Small intestine (tissue), 7 donors: Measurements from ENCODE around the gene PTPRJ. TPM values are rescaled to one million over a fixed set of nuclear protein-coding genes. Genes with fewer than 3 reads are reported as not detected.

Experiments used
- DNase-seq, 2 donors: peaks; one replicate each; pipeline versions ENCODE4 v3.0.0 to v3.0.0-alpha.2; 2013
- FAIRE-seq: peaks from 2 replicates; lab custom pipeline; 2012; peaks lifted over from hg19 to GRCh38; lab: Jason Lieb, UNC
- H3K27ac ChIP-seq, 3 donors: one replicate each; pipeline ENCODE4 v1.5.1; 2013; ENCODE audit warnings: low read length in 2 of 3, mild to moderate bottlenecking in 2 of 3, control low read depth in 1 of 3, inconsistent platforms in 1 of 3, low read depth in 1 of 3, moderate library complexity in 1 of 3
- H3K27me3 ChIP-seq, 3 donors: one replicate each; pipeline ENCODE4 v1.6.1; 2013; ENCODE audit warnings: low read length in 3 of 3, inconsistent platforms in 1 of 3; ENCODE audit not compliant: control insufficient read depth in 3 of 3, insufficient read depth in 3 of 3
- H3K36me3 ChIP-seq, 3 donors: one replicate each; pipeline ENCODE4 v1.6.1; 2013; ENCODE audit warnings: low read length in 3 of 3, inconsistent platforms in 1 of 3, low read depth in 1 of 3, mild to moderate bottlenecking in 1 of 3, moderate library complexity in 1 of 3; ENCODE audit not compliant: control insufficient read depth in 3 of 3, insufficient read depth in 2 of 3
- H3K4me1 ChIP-seq, 3 donors: one replicate each; pipeline ENCODE4 v1.6.1; 2013; ENCODE audit warnings: low read length in 2 of 3, inconsistent platforms in 1 of 3, low read depth in 1 of 3, mild to moderate bottlenecking in 1 of 3, moderate library complexity in 1 of 3; ENCODE audit not compliant: control insufficient read depth in 3 of 3, insufficient read depth in 2 of 3
- H3K4me3 ChIP-seq, 3 donors: one replicate each; pipeline ENCODE4 v1.5.1; 2013; ENCODE audit warnings: low read length in 3 of 3, control low read depth in 1 of 3, inconsistent platforms in 1 of 3, low read depth in 1 of 3, mild to moderate bottlenecking in 1 of 3, moderate library complexity in 1 of 3
- H3K9me3 ChIP-seq, 2 donors: one replicate each; pipeline ENCODE4 v1.6.1; 2013; ENCODE audit warnings: low read depth in 1 of 2, low read length in 1 of 2; ENCODE audit not compliant: control insufficient read depth in 2 of 2, insufficient read depth in 1 of 2
- WGBS, 3 donors: extraction: QIAGEN DNeasy Blood & Tissue Kit; methylation state at CpG; one replicate each; pipeline ENCODE4 v1.1.7; 2013; 5-methylcytosine and 5-hydroxymethylcytosine counted together
- polyA plus RNA-seq, 4 donors: library from polyadenylated mRNA; stranded (reverse) in 3 of 4; unstranded in 1 of 4; fragments of 200-250 nt in 3 of 4; fragments of 120-200 nt in 1 of 4; gene quantifications; one replicate each; pipeline versions ENCODE4 v1.2.1 to v1.2.3, GENCODE V29; 2013
- donor health status: healthy with polysubstance abuse.
- donor health status: control.
- donor health status: control.
- donor health status: Bipolar disorder and iron deficiency.
- donor health status: healthy.

PTPRJ gene
- polyA plus RNA-seq, 4 donors, result 4.9 to 31.4 (median 7.3) TPM

GRCh38 chr11:48077251-48077650 is 96.9 kb downstream of the PTPRJ start:
- H3K27ac ChIP-seq, result no peak overlapping the region
- 89 to 99% (median 92%) methylated on average over 6 of the region's 6 CpGs for WGBS, 3 donors
- H3K4me1 ChIP-seq, result no peaks in the 10 kb centered on the region
- DNase-seq, result no peak
- H3K27me3 ChIP-seq, result no peaks in the 10 kb centered on the region
- H3K36me3 ChIP-seq, result peaks cover 0 to 19% (median 0%) of the 10 kb centered on the region in 3 donors
- no peak overlapping the region for H3K4me3 ChIP-seq
- no peaks in the 10 kb centered on the region for H3K9me3 ChIP-seq
- FAIRE-seq, result no peak

GRCh38 chr11:48078689-48079088 is 98.3 kb downstream of the PTPRJ start:
- no peaks in the 10 kb centered on the region for H3K27me3 ChIP-seq
- H3K9me3 ChIP-seq, result no peaks in the 10 kb centered on the region
- no peak for DNase-seq
- H3K36me3 ChIP-seq, result peaks cover 0 to 16% (median 0%) of the 10 kb centered on the region in 3 donors
- 88 to 100% (median 98%) methylated on average over 1 of the region's 1 CpG for WGBS, 3 donors
- H3K4me1 ChIP-seq, result no peaks in the 10 kb centered on the region
- no peak overlapping the region for H3K27ac ChIP-seq
- H3K4me3 ChIP-seq, result no peak overlapping the region
- no peak for FAIRE-seq

GRCh38 chr11:48079596-48079995 is 99.2 kb downstream of the PTPRJ start:
- 85 to 95% (median 86%) methylated on average over 6 of the region's 6 CpGs for WGBS, 3 donors
- peaks cover 0 to 20% (median 0%) of the 10 kb centered on the region in 3 donors for H3K36me3 ChIP-seq
- H3K27ac ChIP-seq, result no peak overlapping the region
- no peaks in the 10 kb centered on the region for H3K27me3 ChIP-seq
- no peak overlapping the region for H3K4me3 ChIP-seq
- no peak for FAIRE-seq
- H3K9me3 ChIP-seq, result peaks cover 0 to 2% of the 10 kb centered on the region in 2 donors
- no peaks in the 10 kb centered on the region for H3K4me1 ChIP-seq
- no peak for DNase-seq

- Histone ChIP-seq H3K9me3 (peaks cover 0 to 2% of the 10 kb centered on the region in 2 donors), H3K4me1 (no peaks in the 10 kb centered on the region), H3K27me3 (no peaks in the 10 kb centered on the region), H3K27ac (no peak overlapping the region), H3K36me3 (peaks cover 0 to 20% (median 0%) of the 10 kb centered on the region in 3 donors), H3K4me3 (no peak overlapping the region)
- DNase-seq, result no peak
- 83 to 93% (median 90%) methylated on average over 6 of the region's 6 CpGs for WGBS, 3 donors
- FAIRE-seq, result no peak
Measured at GRCh38 chr11:48080301-48080861, 100.0 kb downstream of the PTPRJ start.

- Histone ChIP-seq H3K9me3 (peaks cover 0 to 2% of the 10 kb centered on the region in 2 donors), H3K36me3 (peaks cover 0 to 14% (median 0%) of the 10 kb centered on the region in 3 donors), H3K4me3 (no peak overlapping the region), H3K27me3 (no peaks in the 10 kb centered on the region), H3K4me1 (no peaks in the 10 kb centered on the region), H3K27ac (no peak overlapping the region)
- FAIRE-seq (no peak), DNase-seq (no peak)
- WGBS, 3 donors, result 51 to 75% (median 60%) methylated on average over 19 of the region's 19 CpGs
Measured at GRCh38 chr11:48081151-48082010, 101.0 kb downstream of the PTPRJ start.

DNA sequence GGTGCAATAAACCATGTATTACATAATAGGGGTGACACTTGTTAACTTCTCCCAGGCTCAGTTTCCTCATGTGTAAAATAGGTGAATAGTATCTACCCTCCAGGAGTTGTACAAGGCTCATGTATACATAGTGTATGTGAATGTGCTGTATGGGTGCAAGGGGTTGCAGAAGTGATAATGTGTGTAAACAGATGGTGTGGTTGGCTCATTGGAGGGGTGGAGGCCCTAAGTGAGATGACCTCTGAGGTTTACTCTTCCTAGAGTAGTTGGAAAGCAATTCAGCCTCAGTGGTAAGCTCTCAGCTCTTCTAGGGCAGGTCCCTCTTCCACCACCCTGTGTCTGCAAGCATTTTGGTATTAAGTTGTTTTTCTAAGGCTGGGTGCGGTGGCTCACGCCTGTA is 102.4 kb downstream of the PTPRJ start:
- FAIRE-seq, result no peak
- no peak overlapping the region for H3K4me3 ChIP-seq
- peaks cover 1 to 4% (median 4%) of the 10 kb centered on the region in 3 donors for H3K4me1 ChIP-seq
- H3K9me3 ChIP-seq, result peaks cover 0 to 2% of the 10 kb centered on the region in 2 donors
- no peak for DNase-seq
- 87 to 97% (median 91%) methylated on average over 2 of the region's 2 CpGs for WGBS, 3 donors
- H3K27ac ChIP-seq, result no peak overlapping the region
- peaks cover 0 to 9% (median 0%) of the 10 kb centered on the region in 3 donors for H3K36me3 ChIP-seq
- no peaks in the 10 kb centered on the region for H3K27me3 ChIP-seq

- no peak overlapping the region for H3K4me3 ChIP-seq
- H3K4me1 ChIP-seq, result peaks cover 4 to 10% (median 10%) of the 10 kb centered on the region in 3 donors
- H3K9me3 ChIP-seq, result peaks cover 0 to 2% of the 10 kb centered on the region in 2 donors
- H3K27me3 ChIP-seq, result no peaks in the 10 kb centered on the region
- H3K36me3 ChIP-seq, result peaks cover 0 to 9% (median 0%) of the 10 kb centered on the region in 3 donors
- no peak for FAIRE-seq
- DNase-seq, result no peak
- no peak overlapping the region for H3K27ac ChIP-seq
Measured at GRCh38 chr11:48083421-48083820, 103.1 kb downstream of the PTPRJ start.

DNA sequence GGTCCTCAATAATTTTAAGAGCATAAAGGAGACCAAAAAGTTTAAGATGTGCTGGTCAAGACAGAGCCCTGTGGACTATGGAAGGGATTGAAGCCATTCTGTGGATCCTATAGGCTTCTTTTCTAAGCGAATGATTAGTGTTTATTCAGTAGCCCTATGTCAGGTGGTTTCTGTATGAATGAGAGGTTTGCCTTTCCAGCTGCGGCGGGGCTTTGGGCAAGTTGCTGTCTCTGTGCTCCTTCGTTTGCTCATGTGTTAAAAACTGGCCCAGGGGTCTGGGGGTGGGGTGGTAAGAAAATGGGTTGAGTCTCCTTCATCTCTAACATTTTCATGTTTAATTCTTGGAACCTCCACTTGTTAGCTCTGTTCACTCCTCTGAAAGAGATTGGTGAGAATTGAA is 105.3 kb downstream of the PTPRJ start:
- no peak for FAIRE-seq
- H3K27me3 ChIP-seq, result no peaks in the 10 kb centered on the region
- peaks cover 4 to 14% (median 11%) of the 10 kb centered on the region in 3 donors for H3K4me1 ChIP-seq
- no peak for DNase-seq
- WGBS, 3 donors, result 96 to 97% (median 96%) methylated on average over 4 of the region's 4 CpGs
- peaks cover 0 to 9% (median 0%) of the 10 kb centered on the region in 3 donors for H3K36me3 ChIP-seq
- no peak overlapping the region for H3K27ac ChIP-seq
- peaks cover 0 to 2% of the 10 kb centered on the region in 2 donors for H3K9me3 ChIP-seq
- no peak overlapping the region for H3K4me3 ChIP-seq
